Measurements from ENCODE around the gene SLC35A2. TPM values are rescaled to one million over a fixed set of nuclear protein-coding genes. Genes with fewer than 3 reads are reported as not detected.

Gene SLC35A2
- total RNA-seq, 1 experiment from 2014 or later, result 12.3 TPM

DNA sequence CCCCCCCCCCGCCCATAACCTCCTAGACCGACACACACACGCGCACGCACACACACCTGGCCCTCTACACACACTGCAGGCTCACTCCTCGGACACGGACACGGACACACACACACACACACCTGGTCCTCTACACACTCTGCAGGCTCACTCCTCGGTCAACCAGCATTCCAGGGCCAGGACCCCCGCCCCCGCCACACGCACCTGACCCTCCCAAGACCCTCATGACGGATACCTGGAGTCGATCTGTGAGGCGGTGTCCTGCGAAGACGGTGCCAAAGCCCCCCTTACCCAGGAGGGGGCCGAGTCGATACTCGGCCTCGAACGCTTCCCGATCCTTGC, 6.8 kb upstream of the SLC35A2 start:
- H3K27me3 ChIP-seq (ENCODE audit: control insufficient read depth, insufficient read depth, low read length), result no peaks in the 10 kb centered on the region
- peaks cover 36% of the 10 kb centered on the region for H3K36me3 ChIP-seq (replicated peaks; ENCODE audit: control insufficient read depth, insufficient read depth, low read length)
- H3K4me3 ChIP-seq (ENCODE audit: insufficient read depth, low read depth, low read length), result peak overlapping the region; percentile 87
- DNase-seq, result peak; percentile 61

DNA sequence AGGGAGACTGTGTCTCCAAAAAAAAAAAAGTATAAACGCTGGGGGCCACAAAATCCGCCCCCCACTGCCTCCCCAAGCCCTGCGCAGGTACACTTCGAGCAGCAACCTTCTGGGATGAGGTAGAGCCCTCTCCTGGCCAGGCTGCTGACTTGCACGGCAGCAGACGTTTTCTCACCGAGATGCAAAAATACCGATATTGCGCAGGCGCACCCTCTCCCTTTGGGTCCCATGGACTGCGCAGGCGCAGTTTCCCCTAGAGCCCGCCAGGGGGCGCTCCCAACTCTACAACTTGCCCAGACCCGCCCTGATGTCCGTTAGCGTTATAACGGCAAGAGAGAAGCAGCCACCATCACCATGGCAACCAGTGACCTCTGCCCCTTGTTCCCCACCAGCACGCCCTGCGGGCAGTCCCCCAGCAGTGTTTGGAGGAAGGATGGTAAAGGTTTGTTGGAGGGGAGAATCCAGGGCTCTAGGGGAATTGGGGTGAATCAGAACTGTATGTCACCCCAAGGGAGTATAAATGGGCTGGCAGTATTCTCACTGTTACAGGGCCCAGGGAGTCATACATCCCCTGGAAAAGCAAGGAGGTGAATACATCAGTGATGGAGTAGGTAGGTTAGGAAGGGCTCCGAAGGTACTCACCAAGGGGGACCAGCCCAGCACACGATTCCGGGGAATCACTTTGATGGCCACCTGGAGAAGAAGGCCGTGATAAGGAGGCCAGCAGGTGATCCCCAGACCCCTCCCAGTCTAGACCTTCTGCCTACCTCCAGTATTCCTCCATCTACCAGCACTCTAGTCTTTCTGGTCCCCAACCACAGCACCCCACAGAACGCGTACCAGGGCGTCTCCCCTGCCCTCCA, 5.9 kb upstream of the SLC35A2 start:
- peak overlapping the region; percentile 87 for H3K4me3 ChIP-seq (ENCODE audit: insufficient read depth, low read depth, low read length)
- H3K27me3 ChIP-seq (ENCODE audit: control insufficient read depth, insufficient read depth, low read length), result no peaks in the 10 kb centered on the region
- peaks cover 37% of the 10 kb centered on the region for H3K36me3 ChIP-seq (replicated peaks; ENCODE audit: control insufficient read depth, insufficient read depth, low read length)
- peak; percentile 94 for DNase-seq

DNA sequence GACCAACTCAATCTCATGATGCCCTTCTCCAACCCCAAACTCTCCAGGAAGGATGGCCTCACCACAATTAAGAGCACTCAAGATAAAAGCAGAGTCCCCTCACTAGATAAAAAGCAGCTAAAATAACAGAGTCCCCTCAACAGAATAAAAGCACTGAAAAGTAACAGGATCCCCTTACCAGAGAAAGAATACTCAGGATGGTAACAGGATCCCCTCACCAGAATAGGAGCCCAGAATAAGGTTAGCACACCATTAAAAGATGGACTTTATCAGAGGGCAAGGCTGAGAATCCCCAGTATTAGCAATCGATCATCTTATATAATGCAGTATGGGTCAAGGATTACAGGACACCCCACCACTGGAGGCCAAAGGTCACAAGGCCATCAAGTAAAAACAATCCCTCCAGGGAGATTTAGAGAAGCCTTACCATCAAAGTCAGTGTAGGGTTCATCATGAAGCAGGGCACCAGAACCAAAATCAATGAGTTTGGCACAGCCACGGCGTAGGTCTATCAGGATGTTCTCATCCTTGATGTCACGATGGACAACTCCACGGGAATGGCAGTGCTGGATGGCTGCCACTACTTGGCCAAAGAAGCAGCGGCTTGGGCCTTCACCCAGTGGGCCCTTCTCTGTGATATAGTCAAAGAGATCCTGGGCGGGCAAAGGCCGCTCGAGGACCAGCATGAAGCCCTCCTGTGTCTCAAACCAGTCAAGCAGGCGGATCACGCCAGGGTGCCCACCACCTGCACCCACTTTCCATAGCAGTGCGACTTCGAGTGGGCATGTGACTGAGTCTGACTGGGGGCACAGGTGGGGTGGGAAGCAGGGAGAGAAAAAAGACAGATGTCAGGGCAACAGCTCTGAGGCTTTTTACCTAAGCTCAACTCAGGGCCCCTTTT, 3.4 kb upstream of the SLC35A2 start:
- no peak for DNase-seq
- Histone ChIP-seq H3K27me3 (ENCODE audit: control insufficient read depth, insufficient read depth, low read length) (no peaks in the 10 kb centered on the region), H3K36me3 (replicated peaks; ENCODE audit: control insufficient read depth, insufficient read depth, low read length) (peaks cover 37% of the 10 kb centered on the region), H3K4me3 (ENCODE audit: insufficient read depth, low read depth, low read length) (peak overlapping the region; percentile 6; the same call in 1 of the 2 replicates)

DNA sequence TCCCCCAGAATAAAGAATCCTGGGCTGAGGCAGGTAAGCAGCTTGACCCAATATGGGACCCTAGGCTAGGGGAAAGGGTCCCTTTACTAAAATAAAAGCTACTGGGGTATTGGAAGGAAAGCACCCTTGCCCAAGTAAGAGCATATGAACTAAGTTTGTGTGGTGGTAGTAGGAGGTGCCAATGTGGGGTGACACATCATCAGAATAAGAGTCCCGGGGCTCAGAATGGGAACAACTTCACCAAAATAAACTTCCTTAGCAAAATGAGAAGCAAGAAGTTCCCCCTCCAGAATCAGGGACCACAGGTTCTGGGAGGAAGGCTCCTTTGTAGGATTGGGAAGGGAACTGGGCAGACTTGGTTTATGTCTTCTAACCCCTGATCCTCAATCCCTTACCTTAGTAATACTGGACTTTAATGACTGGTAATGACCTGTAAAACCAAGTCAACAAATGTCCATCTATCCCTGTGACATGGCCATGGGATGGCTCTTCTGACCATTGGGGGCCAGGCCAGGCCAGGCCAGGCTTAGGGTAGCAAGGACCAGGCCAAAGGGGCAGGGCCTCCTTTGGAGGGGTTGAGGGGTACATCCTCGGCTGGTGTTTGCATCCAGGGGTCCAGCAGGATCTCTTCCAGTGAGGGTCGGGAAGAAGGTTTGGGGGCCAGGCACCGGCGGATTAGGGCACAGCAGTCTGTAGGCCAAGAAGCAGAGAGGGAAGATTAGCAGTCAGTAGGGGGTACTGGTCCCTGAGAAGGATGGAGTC, 2.3 kb upstream of the SLC35A2 start:
- Histone ChIP-seq H3K4me3 (ENCODE audit: insufficient read depth, low read depth, low read length) (no peak overlapping the region), H3K36me3 (replicated peaks; ENCODE audit: control insufficient read depth, insufficient read depth, low read length) (peaks cover 37% of the 10 kb centered on the region), H3K27me3 (ENCODE audit: control insufficient read depth, insufficient read depth, low read length) (no peaks in the 10 kb centered on the region)
- peak; percentile 25 for DNase-seq

DNA sequence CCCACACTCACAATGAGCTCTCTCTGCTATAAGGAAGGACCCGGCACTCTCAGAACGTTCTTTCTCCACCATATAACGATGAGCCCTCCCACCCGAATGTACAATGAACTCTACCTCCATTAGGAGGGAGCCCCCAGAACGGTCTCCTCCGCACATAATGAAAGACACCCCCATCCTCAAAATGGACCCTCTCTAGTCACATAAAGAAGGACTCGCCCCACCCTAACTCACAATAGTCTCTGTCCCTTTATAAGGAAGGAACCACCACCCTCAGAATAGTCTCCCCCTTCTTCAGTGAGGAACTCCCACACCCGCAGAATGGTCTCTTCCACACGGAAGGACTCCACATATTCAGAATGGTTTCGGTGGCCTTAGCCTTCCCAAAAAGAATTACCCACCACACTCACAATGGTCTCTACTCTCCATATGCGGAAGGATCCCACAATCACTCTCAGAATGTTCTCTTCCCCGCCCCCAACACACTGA, 477 bp downstream of the SLC35A2 start:
- Histone ChIP-seq H3K27me3 (ENCODE audit: control insufficient read depth, insufficient read depth, low read length) (no peaks in the 10 kb centered on the region), H3K4me3 (ENCODE audit: insufficient read depth, low read depth, low read length) (peak overlapping the region; percentile 73), H3K36me3 (replicated peaks; ENCODE audit: control insufficient read depth, insufficient read depth, low read length) (peaks cover 32% of the 10 kb centered on the region)
- no peak for DNase-seq

DNA sequence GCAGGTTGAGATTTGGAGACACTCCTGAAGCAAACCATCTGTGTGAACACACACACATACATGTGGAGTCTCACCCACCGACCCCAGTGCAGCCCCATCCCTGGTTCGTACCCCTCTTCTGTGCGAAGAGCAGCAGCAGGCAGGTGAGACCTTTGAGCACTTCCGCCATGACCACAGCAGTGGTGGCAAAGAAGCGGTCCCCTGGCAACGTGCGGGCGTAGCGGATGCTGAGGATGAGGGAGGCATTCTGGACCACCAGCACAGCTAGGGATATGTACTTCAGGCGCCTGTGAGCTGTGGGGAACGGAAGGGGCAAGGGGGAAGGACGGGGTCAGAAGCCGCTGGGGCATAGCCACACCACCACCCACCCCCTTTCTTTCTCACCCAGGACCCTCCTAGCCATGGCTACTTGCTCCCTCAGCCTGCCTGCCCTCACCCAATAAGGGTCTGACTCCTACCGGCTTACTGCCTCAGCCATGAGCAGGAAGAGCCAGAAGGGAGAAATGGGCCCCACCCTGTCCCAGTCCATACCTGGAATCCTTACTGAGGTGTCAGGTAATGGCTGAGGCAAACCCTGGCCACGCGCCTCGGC, 1.6 kb downstream of the SLC35A2 start:
- DNase-seq, result no peak
- peaks cover 20% of the 10 kb centered on the region for H3K36me3 ChIP-seq (replicated peaks; ENCODE audit: control insufficient read depth, insufficient read depth, low read length)
- no peaks in the 10 kb centered on the region for H3K27me3 ChIP-seq (ENCODE audit: control insufficient read depth, insufficient read depth, low read length)
- no peak overlapping the region for H3K4me3 ChIP-seq (ENCODE audit: insufficient read depth, low read depth, low read length)

DNA sequence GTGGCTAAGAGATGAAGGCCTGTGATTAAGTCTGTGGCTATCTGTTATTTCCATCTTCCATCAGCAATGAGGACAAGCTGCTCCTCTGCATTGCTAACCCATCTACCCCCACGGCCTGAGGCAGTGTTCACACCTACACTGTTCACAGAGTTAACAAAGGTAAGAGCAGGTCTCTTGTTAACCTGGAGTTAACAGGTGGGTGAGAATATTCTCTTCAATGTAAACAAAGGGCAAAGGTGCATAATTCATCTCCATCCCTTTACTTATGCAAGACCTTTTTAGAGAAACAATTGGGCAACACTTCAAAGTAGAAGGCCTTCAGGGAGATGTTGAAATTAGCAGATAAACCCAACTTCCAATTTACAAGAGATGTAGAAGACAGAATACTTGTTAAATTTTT, 2.8 kb downstream of the SLC35A2 start:
- DNase-seq, result no peak
- peaks cover 8% of the 10 kb centered on the region for H3K36me3 ChIP-seq (replicated peaks; ENCODE audit: control insufficient read depth, insufficient read depth, low read length)
- no peak overlapping the region for H3K4me3 ChIP-seq (ENCODE audit: insufficient read depth, low read depth, low read length)
- H3K27me3 ChIP-seq (ENCODE audit: control insufficient read depth, insufficient read depth, low read length), result no peaks in the 10 kb centered on the region

DNA sequence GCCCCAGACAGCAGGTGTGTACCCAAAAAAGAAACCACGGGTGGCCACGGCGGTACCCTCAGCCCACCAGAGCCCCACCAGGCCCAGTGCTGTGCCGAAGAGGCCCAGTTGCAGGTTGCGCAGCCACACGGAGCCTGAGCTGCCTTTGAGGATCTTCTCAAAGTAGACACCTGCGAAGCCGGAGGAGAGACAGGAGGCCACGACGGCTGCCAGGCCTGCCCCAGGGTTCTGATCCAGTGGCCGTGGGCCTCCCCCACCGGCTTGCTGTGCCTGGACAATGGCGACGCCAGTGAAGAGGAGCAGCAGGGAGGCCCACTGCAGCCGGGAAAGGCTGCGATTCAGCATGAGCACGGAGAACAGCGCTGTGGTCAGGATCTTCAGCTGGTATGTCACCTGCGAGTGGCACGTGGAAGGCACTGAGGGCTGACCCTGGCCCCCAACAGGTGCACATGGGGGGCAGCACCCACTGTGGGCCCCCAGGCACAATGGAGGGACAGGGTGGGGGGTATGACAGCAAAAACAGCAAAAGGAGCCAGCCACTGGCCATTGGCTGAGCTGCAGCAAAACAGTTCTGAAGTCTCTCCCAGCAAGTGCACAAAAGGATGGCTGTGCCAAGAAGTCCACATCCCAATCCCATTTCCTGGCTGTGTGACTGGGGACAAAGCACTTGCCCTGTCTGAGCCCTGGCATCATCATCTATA, 6.2 kb downstream of the SLC35A2 start:
- no peak overlapping the region for H3K4me3 ChIP-seq (ENCODE audit: insufficient read depth, low read depth, low read length)
- DNase-seq, result no peak
- peaks cover 10% of the 10 kb centered on the region for H3K36me3 ChIP-seq (replicated peaks; ENCODE audit: control insufficient read depth, insufficient read depth, low read length)

DNA sequence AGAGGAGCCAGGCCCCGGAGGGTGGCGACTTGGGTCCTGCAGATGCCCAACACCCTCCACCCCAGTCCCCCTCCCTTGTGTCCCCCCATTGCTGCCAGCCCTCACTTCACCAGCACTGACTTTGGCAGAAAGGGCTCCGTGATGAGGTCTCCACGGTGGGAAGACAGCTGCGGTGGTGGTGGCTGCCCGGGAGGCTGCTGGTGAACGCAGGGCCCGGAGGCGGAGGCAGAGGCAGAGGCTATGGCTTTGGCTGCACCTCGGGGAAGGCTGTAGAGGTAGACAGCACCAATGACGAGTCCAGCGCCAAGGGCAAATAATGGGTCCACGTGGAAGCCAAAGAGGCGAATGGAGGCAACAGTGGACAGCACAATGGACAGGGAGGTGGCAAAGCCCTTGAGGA, 6.8 kb downstream of the SLC35A2 start:
- H3K4me3 ChIP-seq (ENCODE audit: insufficient read depth, low read depth, low read length), result no peak overlapping the region
- no peak for DNase-seq

More for the DNA sequence above, 6.2 kb downstream of the SLC35A2 start:
- H3K27me3 ChIP-seq (ENCODE audit: control insufficient read depth, insufficient read depth, low read length), result no peaks in the 10 kb centered on the region

DNA sequence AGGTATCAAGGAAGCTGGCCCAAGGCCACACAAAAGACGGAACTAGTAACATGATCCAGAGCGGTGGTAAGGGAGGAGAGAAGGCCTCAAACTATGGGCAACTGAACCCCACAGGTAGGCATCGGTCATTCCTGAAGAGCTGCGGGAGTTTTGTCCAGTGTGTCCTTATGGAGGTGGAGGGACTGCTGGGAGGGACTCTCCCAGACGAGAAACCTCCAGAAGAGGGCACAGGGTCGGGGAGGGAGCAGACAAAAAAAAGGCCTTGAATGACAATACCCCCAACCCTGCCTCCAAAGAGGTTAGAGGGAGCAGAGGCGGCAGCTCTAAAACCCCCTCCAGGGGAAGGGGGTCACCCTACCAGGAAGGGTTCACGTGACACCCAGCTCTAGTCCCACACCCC, 7.3 kb downstream of the SLC35A2 start:
- Histone ChIP-seq H3K4me3 (ENCODE audit: insufficient read depth, low read depth, low read length) (no peak overlapping the region), H3K36me3 (replicated peaks; ENCODE audit: control insufficient read depth, insufficient read depth, low read length) (peaks cover 10% of the 10 kb centered on the region), H3K27me3 (ENCODE audit: control insufficient read depth, insufficient read depth, low read length) (no peaks in the 10 kb centered on the region)
- peak; percentile 55 for DNase-seq

More for the DNA sequence above, 6.8 kb downstream of the SLC35A2 start:
- H3K27me3 ChIP-seq (ENCODE audit: control insufficient read depth, insufficient read depth, low read length), result no peaks in the 10 kb centered on the region
- peaks cover 10% of the 10 kb centered on the region for H3K36me3 ChIP-seq (replicated peaks; ENCODE audit: control insufficient read depth, insufficient read depth, low read length)

DNA sequence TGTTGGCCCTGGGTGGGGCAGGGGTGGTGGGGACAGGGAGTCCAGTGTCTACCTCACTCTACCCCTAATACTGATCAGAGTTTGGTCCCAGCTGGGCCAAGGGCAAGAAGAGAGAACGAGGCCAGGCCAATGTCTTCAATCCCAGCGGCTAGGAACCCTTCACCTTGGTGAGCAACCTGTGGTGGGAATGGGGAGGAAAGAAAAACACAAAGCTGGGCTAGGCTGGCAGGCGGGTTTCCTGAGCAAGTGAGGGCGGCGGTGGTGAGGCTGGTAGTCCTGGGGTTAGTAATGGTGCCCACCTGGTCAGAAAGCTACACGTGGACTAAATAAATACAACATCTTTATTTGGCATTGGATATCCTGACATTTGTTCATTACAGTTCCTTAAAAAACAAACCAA, 8.2 kb downstream of the SLC35A2 start:
- no peak for DNase-seq
- no peaks in the 10 kb centered on the region for H3K27me3 ChIP-seq (ENCODE audit: control insufficient read depth, insufficient read depth, low read length)
- no peak overlapping the region for H3K4me3 ChIP-seq (ENCODE audit: insufficient read depth, low read depth, low read length)
- peaks cover 10% of the 10 kb centered on the region for H3K36me3 ChIP-seq (replicated peaks; ENCODE audit: control insufficient read depth, insufficient read depth, low read length)

DNA sequence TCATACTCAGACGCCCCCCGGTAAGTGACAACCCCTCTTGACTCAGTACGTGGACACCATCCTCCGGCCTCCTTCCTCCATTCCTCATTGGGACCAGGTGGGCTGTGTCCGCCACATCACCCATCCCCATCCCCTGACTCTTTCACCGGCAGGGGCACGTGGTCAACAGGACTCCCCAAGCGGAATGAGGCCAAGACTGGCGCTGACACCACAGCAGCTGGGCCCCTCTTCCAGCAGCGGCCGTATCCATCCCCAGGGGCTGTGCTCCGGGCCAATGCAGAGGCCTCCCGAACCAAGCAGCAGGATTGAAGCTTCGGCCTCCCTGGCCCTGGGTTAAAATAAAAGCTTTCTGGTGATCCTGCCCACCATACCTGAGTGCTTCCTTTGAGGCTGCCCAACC, 8.7 kb downstream of the SLC35A2 start:
- Histone ChIP-seq H3K4me3 (ENCODE audit: insufficient read depth, low read depth, low read length) (no peak overlapping the region), H3K27me3 (ENCODE audit: control insufficient read depth, insufficient read depth, low read length) (no peaks in the 10 kb centered on the region), H3K36me3 (replicated peaks; ENCODE audit: control insufficient read depth, insufficient read depth, low read length) (peaks cover 10% of the 10 kb centered on the region)
- no peak for DNase-seq

DNA sequence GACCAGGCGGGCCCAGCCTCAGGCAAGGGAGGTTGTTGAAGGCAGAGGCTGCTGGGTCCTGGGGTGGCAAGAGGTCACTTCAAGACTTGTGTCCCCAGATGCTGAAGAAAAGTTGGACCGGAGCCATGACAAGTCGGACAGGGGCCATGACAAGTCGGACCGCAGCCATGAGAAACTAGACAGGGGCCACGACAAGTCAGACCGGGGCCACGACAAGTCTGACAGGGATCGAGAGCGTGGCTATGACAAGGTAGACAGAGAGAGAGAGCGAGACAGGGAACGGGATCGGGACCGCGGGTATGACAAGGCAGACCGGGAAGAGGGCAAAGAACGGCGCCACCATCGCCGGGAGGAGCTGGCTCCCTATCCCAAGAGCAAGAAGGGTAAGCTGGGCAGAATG, 9.3 kb downstream of the SLC35A2 start:
- Histone ChIP-seq H3K36me3 (replicated peaks; ENCODE audit: control insufficient read depth, insufficient read depth, low read length) (peaks cover 10% of the 10 kb centered on the region), H3K27me3 (ENCODE audit: control insufficient read depth, insufficient read depth, low read length) (no peaks in the 10 kb centered on the region), H3K4me3 (ENCODE audit: insufficient read depth, low read depth, low read length) (no peak overlapping the region)
- DNase-seq, result no peak

Measured in H7 (cell line).